ENCODE results near the gene TTC28.

DNA sequence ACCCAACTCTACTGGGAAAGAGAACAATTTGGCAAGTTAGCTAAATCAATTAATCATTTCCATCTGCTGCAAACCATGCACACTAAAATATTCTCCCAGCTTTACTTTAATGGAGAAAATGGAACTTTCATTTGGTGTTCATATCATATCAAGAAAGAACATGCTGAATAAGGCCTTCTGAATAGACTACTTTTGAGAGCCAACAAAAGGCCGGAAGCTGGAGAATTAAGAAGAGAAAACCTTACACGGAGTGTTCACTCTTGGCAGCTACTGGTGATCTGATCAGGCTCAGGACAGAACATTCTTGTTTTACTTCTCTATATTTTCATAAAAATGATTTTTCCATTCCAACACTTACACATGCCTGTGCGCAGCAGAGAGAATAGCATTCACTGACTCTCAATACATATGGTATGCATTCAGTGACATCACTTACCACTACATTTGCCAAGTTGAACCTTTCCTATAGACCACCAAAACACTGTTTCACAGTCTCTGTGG is 165.3 kb downstream of the TTC28 start:
- no peak for TF ChIP-seq EP300 (IDR thresholded peaks at IDR 0.05; ENCODE audit: borderline replicate concordance)
- no peak for TF ChIP-seq YY1 (IDR thresholded peaks at IDR 0.05; ENCODE audit: low read depth)
- TF ChIP-seq TAF1 (IDR thresholded peaks at IDR 0.05; ENCODE audit: low read depth), result no peak
- TF ChIP-seq, protein P1, sequence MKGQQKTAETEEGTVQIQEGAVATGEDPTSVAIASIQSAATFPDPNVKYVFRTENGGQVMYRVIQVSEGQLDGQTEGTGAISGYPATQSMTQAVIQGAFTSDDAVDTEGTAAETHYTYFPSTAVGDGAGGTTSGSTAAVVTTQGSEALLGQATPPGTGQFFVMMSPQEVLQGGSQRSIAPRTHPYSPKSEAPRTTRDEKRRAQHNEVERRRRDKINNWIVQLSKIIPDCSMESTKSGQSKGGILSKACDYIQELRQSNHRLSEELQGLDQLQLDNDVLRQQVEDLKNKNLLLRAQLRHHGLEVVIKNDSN (IDR thresholded peaks at IDR 0.05), result no peak
- no peak for TF ChIP-seq RAD21 (IDR thresholded peaks at IDR 0.05; ENCODE audit: low read depth)
